ENCODE data around the gene SLC41A3.
"Not testable (repeated sequence)": the region's sequence is repeated elsewhere in the genome, so short reads cannot be mapped to it uniquely, and the experiment has no call there.

Gene SLC41A3

DNA sequence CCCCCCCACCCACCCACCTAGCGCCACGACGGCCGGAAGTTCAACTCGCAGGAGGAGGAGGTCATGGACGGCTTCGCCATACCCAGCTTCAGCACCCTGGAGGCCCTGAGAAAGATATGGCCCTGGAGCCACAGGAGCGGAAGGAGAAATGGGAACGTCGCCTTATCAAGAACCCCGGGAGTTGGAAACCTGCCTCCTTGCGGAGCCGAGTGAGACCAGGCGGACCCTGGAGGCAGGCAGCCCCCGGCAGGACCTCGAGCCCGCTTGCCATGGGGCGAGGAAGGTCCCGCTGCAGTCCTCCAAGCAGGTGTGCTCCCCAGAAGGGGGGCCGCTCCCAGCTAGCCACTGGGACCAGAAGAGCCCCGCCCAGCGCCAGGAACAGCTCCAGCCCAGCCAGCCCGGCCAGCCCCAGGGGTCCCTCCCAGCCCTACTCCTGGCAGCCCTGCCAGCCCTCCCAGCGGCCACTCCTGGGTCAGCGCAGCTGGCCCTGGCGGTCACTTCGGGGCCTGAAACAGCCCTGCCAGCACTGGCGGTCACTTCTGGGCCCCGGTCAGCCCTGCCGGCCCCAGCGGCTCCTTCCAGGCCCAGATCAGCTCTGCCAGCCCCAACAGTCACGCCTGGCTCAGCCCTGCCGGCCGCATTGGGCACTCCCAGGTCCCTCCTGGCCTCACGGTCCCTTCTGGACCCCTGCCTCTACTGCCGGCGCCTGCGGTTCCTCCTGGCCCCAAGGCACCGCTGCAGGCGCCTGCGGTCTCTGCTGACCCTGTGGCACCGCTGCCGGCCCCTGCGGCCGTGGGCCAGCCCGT is 125.2 kb downstream of the SLC41A3 start:
- DNase-seq (ENCODE audit: low spot score) = no peak

- no peak for DNase-seq (ENCODE audit: low spot score)
Observed at GRCh38 chr3:125957674-125958510, 126.0 kb downstream of the SLC41A3 start.

DNA sequence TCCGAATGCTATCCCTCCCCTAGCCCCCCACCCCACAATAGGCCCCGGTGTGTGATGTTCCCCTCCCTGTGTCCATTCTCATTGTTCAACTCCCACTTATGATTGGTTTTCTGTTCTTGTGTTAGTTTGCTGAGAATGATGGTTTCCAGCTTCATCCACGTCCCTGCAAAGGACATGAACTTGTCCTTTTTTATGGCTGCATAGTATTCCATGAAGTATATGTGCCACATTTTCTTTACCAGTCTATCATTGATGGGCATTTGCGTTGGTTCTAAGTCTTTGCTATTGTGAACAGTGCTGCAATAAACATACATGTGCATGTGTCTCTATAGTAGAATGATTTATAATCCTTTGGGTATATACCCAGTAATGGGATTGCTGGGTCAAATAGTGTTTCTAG is 126.9 kb downstream of the SLC41A3 start:
- DNase-seq (ENCODE audit: low spot score) = not testable (repeated sequence)
